ENCODE results near the gene FSD1. TPM values are rescaled to one million over a fixed set of nuclear protein-coding genes. Genes with fewer than 3 reads are reported as not detected.
A peak's percentile ranks its signal among the peaks of the same experiment; 100 is the strongest.
"Not testable (repeated sequence)": the region's sequence is repeated elsewhere in the genome, so short reads cannot be mapped to it uniquely, and the experiment has no call there.

Gene FSD1
- total RNA-seq, 1 experiment from 2014 or later: 10.0 TPM

DNA sequence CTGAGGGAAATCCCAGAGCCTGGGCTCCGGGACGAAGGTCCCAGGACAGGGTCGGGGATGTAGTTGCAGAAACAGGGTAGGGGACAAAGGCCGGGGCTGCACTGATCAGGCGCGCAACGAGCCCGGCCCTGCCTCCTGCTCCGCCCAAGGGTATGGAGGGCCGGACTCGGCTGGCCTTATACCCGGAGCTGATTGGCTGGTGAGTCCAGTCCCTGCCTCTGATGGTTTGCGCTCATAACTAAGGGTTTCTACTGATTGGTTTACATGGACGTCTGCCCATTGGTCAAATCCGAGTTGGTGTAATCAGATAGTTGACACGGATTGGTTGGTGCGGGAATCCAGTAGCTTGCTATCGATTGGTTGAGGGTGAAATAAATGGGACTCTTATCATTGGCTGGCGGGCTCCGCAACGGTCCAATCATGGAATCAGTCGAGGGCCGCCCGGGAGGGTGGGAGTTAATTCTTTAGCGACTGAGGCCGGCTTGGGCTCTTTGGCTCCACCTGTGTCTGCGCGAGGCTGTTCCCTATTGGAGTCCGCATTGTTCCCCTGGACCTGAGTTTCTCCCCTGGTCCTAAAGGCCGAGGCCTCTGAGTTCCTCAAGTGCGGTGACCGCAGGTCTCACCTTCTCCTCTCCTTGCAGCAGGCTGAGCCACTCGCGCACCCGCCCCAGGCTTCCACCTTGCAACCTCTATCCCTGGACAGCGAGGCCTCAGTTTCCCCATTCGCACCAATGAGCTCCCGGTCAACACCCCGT lies 38.4 kb downstream of the FSD1 start:
- DNase-seq (ENCODE audit: low read depth): peak; percentile 97

GRCh38 chr19:4343370-4344307 lies 39.2 kb downstream of the FSD1 start, which contains the start of gene MPND:
Gene MPND, plus strand, starts transcription at chr19:4343562. Its CDS starts 32 bp downstream, at chr19:4343594.
- peak; percentile 12 for DNase-seq (ENCODE audit: low read depth)

DNA sequence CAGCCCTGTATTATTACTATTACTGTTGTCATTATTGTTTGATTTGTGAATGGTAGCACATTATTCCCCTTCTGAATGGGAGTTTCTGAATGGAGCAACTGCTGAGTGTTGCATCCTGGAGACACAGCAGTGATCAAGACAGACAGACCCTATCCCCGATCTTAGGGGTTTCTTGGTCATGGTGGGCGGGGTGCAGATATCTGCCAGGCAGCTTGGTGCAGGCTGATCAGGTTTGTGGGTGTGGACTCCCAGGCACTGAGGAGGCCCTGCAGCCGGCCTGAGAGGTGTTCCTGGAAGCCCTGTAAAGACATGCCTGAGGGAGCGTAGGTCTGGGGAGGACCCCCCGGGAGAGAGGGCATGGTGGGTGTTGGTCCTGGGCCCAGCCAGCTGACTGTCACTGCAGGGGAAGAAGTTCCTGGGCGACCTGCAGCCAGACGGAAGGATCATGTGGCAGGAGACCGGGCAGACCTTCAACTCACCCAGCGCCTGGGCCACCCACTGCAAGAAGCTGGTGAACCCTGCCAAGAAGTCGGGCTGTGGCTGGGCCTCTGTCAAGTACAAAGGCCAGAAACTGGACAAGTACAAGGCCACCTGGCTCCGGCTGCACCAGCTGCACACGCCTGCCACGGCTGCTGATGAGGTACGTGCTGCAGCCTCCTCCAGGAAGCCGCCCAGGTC lies 41.1 kb downstream of the FSD1 start:
- no peak for DNase-seq (ENCODE audit: low read depth)

DNA sequence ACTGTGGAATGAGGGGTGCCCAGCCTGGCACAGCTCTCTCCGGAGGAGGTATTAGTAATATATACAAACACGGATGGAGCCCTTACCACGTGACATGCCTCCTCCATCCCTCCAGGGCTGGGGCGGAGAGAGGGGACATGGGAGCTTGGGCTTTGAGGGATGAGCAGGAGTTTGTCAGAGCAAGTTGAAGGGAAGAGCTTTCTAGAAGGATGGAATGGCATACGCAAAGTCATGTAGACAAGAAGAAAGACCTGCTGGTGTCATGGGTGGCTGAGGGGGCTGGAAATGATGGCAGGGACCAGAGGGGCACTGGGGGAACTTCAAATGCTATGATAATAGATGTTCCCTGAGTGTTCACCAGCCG lies 41.6 kb downstream of the FSD1 start:
- DNase-seq (ENCODE audit: low read depth): no peak

DNA sequence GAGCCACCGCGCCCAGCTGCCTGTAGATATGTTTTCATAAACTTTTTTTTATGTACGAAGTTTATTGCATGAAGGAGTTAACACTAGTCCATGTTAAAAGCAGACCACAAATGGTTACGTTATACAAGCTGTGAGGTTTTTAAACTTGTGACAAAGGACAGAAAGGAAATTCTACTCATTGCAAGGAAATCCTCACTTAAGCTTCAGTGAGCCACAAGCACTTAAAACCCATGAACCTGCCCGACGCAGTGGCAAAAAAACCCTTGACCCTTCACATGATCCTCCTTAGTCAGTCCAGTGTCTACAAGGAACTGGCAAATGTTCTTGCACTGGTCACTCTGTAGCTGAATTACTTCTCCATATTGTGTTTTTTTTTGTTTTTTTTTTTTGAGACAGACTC lies 43.1 kb downstream of the FSD1 start:
- DNase-seq (ENCODE audit: low read depth): no peak

GRCh38 chr19:4349225-4349624 lies 44.8 kb downstream of the FSD1 start:
- not testable (repeated sequence) for DNase-seq (ENCODE audit: low read depth)

DNA sequence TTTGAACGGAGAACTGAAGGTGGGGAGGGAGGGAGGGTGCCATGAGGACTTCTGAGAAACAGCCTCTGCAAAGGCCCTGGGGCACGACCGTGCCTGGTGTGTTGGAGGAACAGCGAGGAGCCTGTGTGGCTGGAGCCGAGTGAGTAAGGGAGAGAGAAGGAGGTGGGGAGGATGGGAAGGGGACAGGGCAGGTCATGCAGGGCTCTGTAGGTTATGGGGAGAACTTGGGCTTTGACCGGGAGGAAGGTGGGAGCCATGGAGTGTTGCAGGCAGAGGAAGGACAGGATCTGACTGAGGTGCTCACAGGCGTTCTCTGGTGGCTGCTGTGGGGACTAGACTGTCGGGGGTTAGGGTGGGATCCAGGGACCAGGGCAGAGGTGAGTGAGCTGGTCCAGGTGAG lies 45.7 kb downstream of the FSD1 start:
- DNase-seq (ENCODE audit: low read depth): no peak

DNA sequence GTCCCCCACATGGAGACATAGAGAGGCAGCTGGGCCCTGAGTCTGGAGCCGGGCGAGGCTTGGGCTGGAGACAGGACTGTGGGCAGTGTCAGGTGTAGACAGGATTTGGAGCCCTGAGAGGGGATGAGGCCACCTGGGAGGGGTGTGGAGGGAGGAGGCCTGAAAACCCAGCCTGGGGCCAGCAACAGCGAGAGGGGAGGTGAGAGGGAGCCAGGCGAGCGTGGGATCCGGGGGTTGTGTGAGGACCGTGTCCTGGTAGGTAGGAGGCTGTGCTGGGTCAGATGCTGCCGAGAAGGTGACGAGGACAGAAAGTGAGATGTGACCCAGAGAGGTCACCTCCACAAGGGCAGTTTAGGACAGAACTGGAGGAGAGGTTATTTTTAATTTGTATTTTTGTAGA lies 46.3 kb downstream of the FSD1 start:
- no peak for DNase-seq (ENCODE audit: low read depth)

DNA sequence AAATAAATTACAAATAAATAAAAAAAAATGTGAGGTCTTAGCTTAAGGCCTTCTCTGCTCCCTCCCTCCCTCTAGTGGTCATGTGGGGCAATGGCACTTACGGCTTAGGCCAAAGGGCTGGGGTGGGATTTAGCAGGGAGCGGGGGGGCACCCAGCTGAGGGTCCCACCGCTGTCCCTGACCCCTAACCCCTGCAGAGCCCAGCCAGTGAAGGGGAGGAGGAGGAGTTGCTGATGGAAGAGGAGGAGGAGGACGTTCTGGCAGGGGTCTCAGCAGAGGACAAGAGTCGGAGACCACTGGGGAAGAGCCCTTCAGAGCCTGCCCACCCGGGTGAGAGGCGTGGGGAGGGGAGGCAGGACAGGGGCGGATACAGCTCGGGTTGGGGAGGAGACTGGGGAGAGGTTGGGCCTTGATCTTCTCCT lies 48.3 kb downstream of the FSD1 start:
- DNase-seq (ENCODE audit: low read depth): no peak

GRCh38 chr19:4354282-4354681 lies 49.9 kb downstream of the FSD1 start:
- DNase-seq (ENCODE audit: low read depth): no peak

DNA sequence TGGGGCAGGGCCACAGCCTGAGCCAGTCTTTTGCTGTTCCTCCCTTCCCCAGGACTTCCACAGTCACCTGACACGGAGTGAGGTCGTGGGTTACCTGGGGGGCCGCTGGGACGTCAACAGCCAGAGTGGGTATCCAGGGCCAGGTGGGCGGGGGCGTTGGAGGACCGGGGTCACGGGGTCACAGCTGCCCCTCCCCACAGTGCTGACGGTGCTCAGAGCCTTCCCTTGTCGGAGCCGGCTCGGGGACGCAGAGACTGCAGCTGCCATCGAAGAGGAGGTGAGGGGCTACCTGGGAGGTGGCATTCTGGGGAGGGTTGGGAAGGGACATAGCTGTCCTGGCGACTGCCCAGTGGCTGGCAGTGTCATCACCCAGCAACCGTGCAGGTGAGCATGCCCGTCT lies 50.5 kb downstream of the FSD1 start:
- no peak for DNase-seq (ENCODE audit: low read depth)

- DNase-seq (ENCODE audit: low read depth): no peak
These were observed 52.8 kb downstream of the FSD1 start for GRCh38 chr19:4357095-4357797.

DNA sequence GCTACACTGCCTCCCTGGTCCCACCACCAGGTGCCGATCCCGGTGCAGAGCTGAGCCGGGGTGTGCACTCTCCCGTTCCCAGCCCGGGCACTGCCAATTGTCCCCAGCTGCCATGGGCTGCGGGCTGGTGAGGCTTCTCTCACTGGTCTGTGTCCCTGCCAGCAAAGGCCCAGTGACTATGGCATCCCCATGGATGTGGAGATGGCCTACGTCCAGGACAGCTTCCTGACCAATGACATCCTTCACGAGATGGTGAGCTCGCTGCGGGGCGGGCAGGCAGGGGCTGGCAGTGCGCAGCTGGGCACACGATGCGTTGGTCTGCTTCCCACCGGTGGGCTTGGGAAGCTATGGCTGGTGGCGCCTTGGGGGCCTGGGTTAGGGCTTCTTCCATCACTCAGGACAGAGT lies 53.5 kb downstream of the FSD1 start:
- no peak for DNase-seq (ENCODE audit: low read depth)

DNA sequence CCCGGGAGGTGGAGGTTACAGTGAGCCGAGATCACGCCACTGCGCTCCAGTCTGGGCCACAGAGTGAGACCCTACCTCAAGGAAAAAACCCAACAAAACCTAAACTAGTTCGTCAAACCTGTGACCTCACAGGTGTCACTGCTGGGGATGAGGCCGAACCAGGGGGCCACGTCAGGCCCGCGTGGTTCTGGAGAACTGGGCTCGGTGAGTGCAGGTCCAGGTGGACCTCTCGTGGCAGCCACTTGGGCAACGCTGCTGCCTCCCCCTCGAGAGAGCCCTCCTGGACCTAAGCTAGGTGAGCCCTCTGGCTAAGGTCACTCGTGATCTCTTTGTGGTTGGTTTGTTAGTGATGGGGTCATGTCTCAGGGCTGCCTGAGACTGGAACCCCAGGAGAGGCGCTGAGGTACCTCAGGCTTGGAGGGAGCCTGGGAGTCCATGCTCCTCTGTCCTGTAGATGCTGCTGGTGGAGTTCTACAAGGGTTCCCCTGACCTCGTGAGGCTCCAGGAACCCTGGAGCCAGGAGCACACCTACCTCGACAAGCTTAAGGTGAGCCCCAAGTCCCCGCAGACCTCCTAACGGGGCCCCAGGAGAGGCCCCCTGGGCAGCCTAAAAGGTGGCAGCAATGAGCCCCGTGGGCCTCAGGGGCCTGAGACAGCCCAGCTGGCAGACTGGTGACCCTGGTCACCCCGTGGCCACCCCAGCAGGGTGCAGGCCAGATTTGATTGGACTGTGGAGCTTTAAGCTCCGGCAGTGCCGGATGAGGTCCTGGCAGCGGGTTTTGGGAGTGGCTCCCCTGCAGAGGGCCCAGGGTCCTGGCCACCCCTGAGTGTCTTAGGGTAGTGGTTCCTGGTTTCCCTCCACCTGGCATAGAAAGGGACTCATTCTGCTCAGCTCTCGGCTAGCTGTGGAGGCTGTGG lies 54.6 kb downstream of the FSD1 start:
- no peak for DNase-seq (ENCODE audit: low read depth)

GRCh38 chr19:4359627-4360000 lies 55.2 kb downstream of the FSD1 start:
- no peak for DNase-seq (ENCODE audit: low read depth)

DNA sequence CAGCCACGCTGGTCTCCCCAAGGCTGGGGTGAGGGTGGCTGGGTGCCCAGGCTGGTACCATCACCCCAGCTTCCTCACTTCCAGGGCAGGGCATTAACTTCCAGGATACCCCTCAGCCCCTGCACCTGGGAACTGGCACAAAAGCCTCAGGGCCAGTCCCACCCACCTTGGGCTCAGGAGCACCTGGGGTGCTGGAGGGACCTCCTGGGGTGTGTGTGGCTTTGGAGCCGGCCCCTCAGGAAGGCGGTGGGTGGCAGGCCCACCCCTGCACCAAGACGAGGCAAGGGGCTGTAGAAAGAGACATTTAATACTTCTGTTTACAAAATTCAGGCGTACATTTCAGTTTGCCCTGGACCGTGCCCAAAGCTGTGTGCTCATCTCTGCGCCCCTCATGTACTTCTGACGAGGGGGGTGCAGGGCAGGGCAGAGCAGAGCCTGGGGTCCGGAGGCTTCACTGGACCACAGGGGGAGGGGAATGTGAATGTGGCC lies 55.7 kb downstream of the FSD1 start:
- DNase-seq (ENCODE audit: low read depth): no peak

GRCh38 chr19:4360641-4361151 lies 56.3 kb downstream of the FSD1 start:
- no peak for DNase-seq (ENCODE audit: low read depth)

GRCh38 chr19:4361152-4362046 lies 57.0 kb downstream of the FSD1 start:
- no peak for DNase-seq (ENCODE audit: low read depth)
